K562 (cell line): ENCODE measurements around the gene GRAMD2A. TPM values are rescaled to one million over a fixed set of nuclear protein-coding genes. Genes with fewer than 3 reads are reported as not detected.

Experiments used
- ARID3A ChIP-seq: IDR thresholded peaks from 2 replicates; pipeline ENCODE4 v1.6.1; 2012; ENCODE audit warnings: low read depth, low read length, improper control_type of control experiment, borderline replicate concordance
- BDP1 ChIP-seq: IDR thresholded peaks from 3 replicates; pipeline ENCODE4 v1.6.1; 2011; ENCODE audit not compliant: insufficient read length, insufficient read depth
- CBFA2T3 ChIP-seq: fragments of 450-650 bp; IDR thresholded peaks from 2 replicates; pipeline ENCODE4 v1.6.1; 2017
- CEBPB ChIP-seq: fragments of 450-650 bp; IDR thresholded peaks from 2 replicates; pipeline ENCODE4 v1.6.1; 2016; ENCODE audit warnings: missing genetic modification characterization, missing compliant biosample characterization
- CUX1 ChIP-seq: fragments of 200-800 bp; sonication (Bioruptor generic); IDR thresholded peaks from 2 replicates; pipeline ENCODE4 v1.6.1; 2016; ENCODE audit warnings: missing genetic modification characterization, missing compliant biosample characterization
- CXXC5 ChIP-seq: fragments of 250-450 bp; sonication (Bioruptor Pico); IDR thresholded peaks from 2 replicates; pipeline ENCODE4 v1.8.0; 2022; ENCODE audit warnings: inconsistent platforms, mild to moderate bottlenecking, moderate library complexity
- EHMT2 ChIP-seq: fragments of 450-650 bp; IDR thresholded peaks from 2 replicates; pipeline ENCODE4 v1.6.1; 2018; ENCODE audit warnings: antibody characterized with exemption
- FOSL1 ChIP-seq: fragments of 200-800 bp; sonication (Bioruptor generic); conservative IDR thresholded peaks from 2 replicates; pipeline ENCODE4 v1.6.1; 2016; ENCODE audit warnings: missing genetic modification characterization, missing compliant biosample characterization
- HDAC1 ChIP-seq, 2 experiments: fragments of 450-650 bp; IDR thresholded peaks; 2 replicates each; pipeline ENCODE4 v1.6.1; 2016 to 2017; ENCODE audit warnings: inconsistent platforms in 1 of 2, mild to moderate bottlenecking in 1 of 2, moderate library complexity in 1 of 2
- HDAC3 ChIP-seq: fragments of 450-650 bp; IDR thresholded peaks from 2 replicates; pipeline ENCODE4 v1.6.1; 2018; ENCODE audit warnings: borderline replicate concordance, mild to moderate bottlenecking, moderate library complexity; ENCODE audit not compliant: partially characterized antibody
- KLF10 ChIP-seq: fragments of 250-450 bp; sonication (Bioruptor Pico); IDR thresholded peaks from 2 replicates; pipeline ENCODE4 v1.6.1; 2021; ENCODE audit warnings: matching md5 sums
- KLF16 ChIP-seq: IDR thresholded peaks from 2 replicates; pipeline ENCODE4 v1.6.1; 2016; ENCODE audit warnings: antibody characterized with exemption
- MTA1 ChIP-seq: fragments of 450-650 bp; IDR thresholded peaks from 2 replicates; pipeline ENCODE4 v1.6.1; 2017; ENCODE audit warnings: borderline replicate concordance
- NCOR1 ChIP-seq: fragments of 450-650 bp; IDR thresholded peaks from 2 replicates; pipeline ENCODE4 v1.6.1; 2016; ENCODE audit warnings: mild to moderate bottlenecking, moderate library complexity
- NFATC3 ChIP-seq: fragments of 450-650 bp; IDR thresholded peaks from 2 replicates; pipeline ENCODE4 v1.6.1; 2017; ENCODE audit warnings: mild to moderate bottlenecking
- NFIC ChIP-seq: fragments of 450-650 bp; IDR thresholded peaks from 2 replicates; pipeline ENCODE4 v1.6.1; 2017; ENCODE audit warnings: mild to moderate bottlenecking, inconsistent platforms
- OTX1 ChIP-seq: fragments of 450-650 bp; formaldehyde crosslinking; IDR thresholded peaks from 2 replicates; pipeline ENCODE4 v1.4.0; 2022; ENCODE audit warnings: mild to moderate bottlenecking
- RBM39 ChIP-seq: fragments of 200-400 bp; formaldehyde crosslinking; optimal IDR thresholded peaks from 2 replicates; pipeline ENCODE3; 2018; ENCODE audit warnings: low read depth, low read length
- SMARCC2 ChIP-seq: fragments of 450-650 bp; IDR thresholded peaks from 2 replicates; pipeline ENCODE4 v1.6.1; 2017; ENCODE audit warnings: antibody characterized with exemption, moderate library complexity, mild to moderate bottlenecking, low read depth
- ZNF197 ChIP-seq: fragments of 200-800 bp; sonication (Bioruptor generic); IDR thresholded peaks from 2 replicates; pipeline ENCODE4 v1.6.1; 2016; ENCODE audit warnings: low read depth, missing genetic modification characterization, missing compliant biosample characterization
- ZNF280A ChIP-seq: fragments of 450-650 bp; IDR thresholded peaks from 2 replicates; pipeline ENCODE4 v1.6.1; 2018; ENCODE audit warnings: mild to moderate bottlenecking, low read depth; ENCODE audit not compliant: partially characterized antibody
- polyA plus RNA-seq, 8 experiments: library from polyadenylated mRNA; depleted of rRNA in 4 of 8; stranded (reverse) in 5 of 8; unstranded in 3 of 8; fragments of >200 nt; fragmentation: Nextera tagmentation in 2 of 8; fragmentation: Illumina TruSeq in 1 of 8; extraction: Ambion mirVana in 2 of 8; extraction: Trizol in 1 of 8; gene quantifications; 2 replicates each; pipeline versions ENCODE4 v1.2.1 to v1.2.3, GENCODE V29; 2011 to 2014; ENCODE audit warnings: inconsistent platforms in 1 of 8, missing spikeins in 1 of 8
- total RNA-seq, 7 experiments: library from RNA; depleted of rRNA in 6 of 7; stranded (reverse); fragments of >200 nt in 6 of 7; fragmentation: Illumina TruSeq in 2 of 7; extraction: Trizol in 2 of 7; gene quantifications; 2 replicates each; pipeline versions ENCODE4 v1.2.1 to v1.2.3, GENCODE V29; 2011 to 2021; ENCODE audit warnings: low replicate concordance in 1 of 7

GRAMD2A gene
- total and polyA plus RNA-seq, 9 of the 15 experiments (the other 6 are each of a cell fraction or from before 2014, with no cell fraction given) = 0.08 to 0.22 TPM; not detected in 7

- peak; percentile 97 for TF ChIP-seq CBFA2T3
- TF ChIP-seq HDAC1 (IDR thresholded peaks at IDR 0.05) = peak; percentile 61 to 95; a peak in 3 of 4 replicates
- TF ChIP-seq SMARCC2 = peak; percentile 34; the same call in 1 of the 2 replicates
- TF ChIP-seq ZNF280A = no peak
- TF ChIP-seq OTX1 (CRISPR knock-in tag) = no peak
- peak; percentile 90 for TF ChIP-seq KLF16
- no peak for TF ChIP-seq EHMT2
- 0 out of 2 replicates have a peak, but pooled peaks have one; percentile 70 for TF ChIP-seq ZNF197
- no peak for TF ChIP-seq RBM39
- TF ChIP-seq ARID3A = no peak
- TF ChIP-seq FOSL1 (tag) = peak; percentile 69
- TF ChIP-seq NCOR1 = peak; percentile 90
- TF ChIP-seq NFATC3 = no peak
- no peak for TF ChIP-seq CEBPB
- peak; percentile 26; the same call in 1 of the 2 replicates for TF ChIP-seq CXXC5 (CRISPR knock-in tag)
- TF ChIP-seq BDP1 = no peak
- TF ChIP-seq MTA1 = no peak
- TF ChIP-seq KLF10 (CRISPR knock-in tag) = no peak
- peak; percentile 85 for TF ChIP-seq NFIC
- no peak for TF ChIP-seq CUX1
- peak; percentile 81 for TF ChIP-seq HDAC3
- TF ChIP-seq, all 486 proteins: peak for 86
Measured at GRCh38 chr15:72231833-72232478, 34.4 kb upstream of the GRAMD2A start (continued).
